Suprapubic skin (tissue), 3 donors: ENCODE results near the gene IGF2R.

ENCODE experiments used
- CTCF ChIP-seq, 2 donors: fragments of 200-600 bp in 1 of 2; fragments of 450-650 bp in 1 of 2; sonication (generic) in 1 of 2; IDR thresholded peaks; one replicate each; pipeline ENCODE4 v1.5.1; 2016 to 2019; ENCODE audit warnings: antibody characterized with exemption in 2 of 2, mild to moderate bottlenecking in 1 of 2, moderate library complexity in 1 of 2
- POLR2A ChIP-seq, 2 donors: fragments of 450-650 bp; IDR thresholded peaks; one replicate each; pipeline ENCODE4 v1.6.1; 2017; ENCODE audit warnings: antibody characterized with exemption in 2 of 2, mild to moderate bottlenecking in 2 of 2, moderate library complexity in 2 of 2

- TF ChIP-seq CTCF (IDR thresholded peaks at IDR 0.05) = no peak
- no peak for TF ChIP-seq POLR2A (IDR thresholded peaks at IDR 0.05)
Observed at GRCh38 chr6:159964046-159964445, 4.8 kb upstream of the IGF2R start.
